H1 (cell line): ENCODE results near the gene PAXX.

Experiments
- ATF2 ChIP-seq: IDR thresholded peaks from 2 replicates; pipeline ENCODE4 v1.6.1; 2012; ENCODE audit warnings: low read length, inconsistent platforms
- EP300 ChIP-seq, 2 experiments: IDR thresholded peaks; 1 replicate in 1 of 2; 2 replicates in 1 of 2; pipeline ENCODE4 v1.6.1; 2011 to 2012; ENCODE audit warnings: low read depth in 2 of 2, low read length in 2 of 2, mild to moderate bottlenecking in 2 of 2, borderline replicate concordance in 1 of 2, inconsistent platforms in 1 of 2, moderate library complexity in 1 of 2
- EZH2 ChIP-seq: fragments of 200-600 bp; sonication (generic); IDR thresholded peaks from 2 replicates; pipeline ENCODE4 v1.7.1; 2012; ENCODE audit warnings: low read depth, mild to moderate bottlenecking, moderate library complexity, low read length, inconsistent platforms; ENCODE audit not compliant: severe bottlenecking
- JUN ChIP-seq: IDR thresholded peaks from 2 replicates; pipeline ENCODE4 v1.6.1; 2011; ENCODE audit warnings: low read depth, mild to moderate bottlenecking, improper control_type of control experiment, low read length
- JUND ChIP-seq: IDR thresholded peaks from 2 replicates; pipeline ENCODE4 v1.6.1; 2011; ENCODE audit warnings: mild to moderate bottlenecking, improper control_type of control experiment, low read length
- KDM5A ChIP-seq: fragments of 200-600 bp; IDR thresholded peaks from 2 replicates; pipeline ENCODE4 v1.7.1; 2012; ENCODE audit warnings: mild to moderate bottlenecking, low read length, inconsistent platforms, mixed read lengths
- POLR2A ChIP-seq, 2 experiments: IDR thresholded peaks; 1 replicate in 1 of 2; 2 replicates in 1 of 2; pipeline ENCODE4 v1.6.1; 2011; ENCODE audit warnings: low read depth in 2 of 2, low read length in 2 of 2, mild to moderate bottlenecking in 2 of 2; ENCODE audit errors: control extremely low read depth in 1 of 2
- POU5F1 ChIP-seq: IDR thresholded peaks from 2 replicates; pipeline ENCODE4 v1.6.1; 2011; ENCODE audit warnings: low read depth, mild to moderate bottlenecking, low read length, moderate library complexity
- SIN3A ChIP-seq, 2 experiments: IDR thresholded peaks in 1 of 2; conservative IDR thresholded peaks in 1 of 2; 2 replicates each; pipeline ENCODE4 v1.6.1; 2011 to 2012; ENCODE audit warnings: low read length in 2 of 2, improper control_type of control experiment in 1 of 2, low read depth in 1 of 2, mild to moderate bottlenecking in 1 of 2
- ZNF274 ChIP-seq: IDR thresholded peaks from 2 replicates; pipeline ENCODE4 v1.7.0; 2012; ENCODE audit warnings: low read length, borderline replicate concordance; ENCODE audit errors: extremely low read depth
- TF ChIP-seq, protein P1 (sequence below): IDR thresholded peaks from 2 replicates; pipeline ENCODE4 v1.6.1; 2012; ENCODE audit warnings: inconsistent platforms
- TF ChIP-seq, protein P2 (sequence below), 3 experiments: IDR thresholded peaks; 1 replicate in 2 of 3; 2 replicates in 1 of 3; pipeline versions ENCODE4 v1.5.1 to v1.6.1; 2011; ENCODE audit warnings: low read length in 3 of 3, mild to moderate bottlenecking in 3 of 3, inconsistent platforms in 2 of 3, low read depth in 1 of 3, moderate library complexity in 1 of 3; ENCODE audit not compliant: insufficient read depth in 1 of 3; ENCODE audit errors: control extremely low read depth in 1 of 3

- TF ChIP-seq JUND (no peak), KDM5A (no peak), POU5F1 (no peak), EP300 (IDR thresholded peaks at IDR 0.05; ENCODE audit: borderline replicate concordance in 1 of 2, low read depth in 2 of 2, low read length in 2 of 2) (no peak), POLR2A (IDR thresholded peaks at IDR 0.05; ENCODE audit: control extremely low read depth in 1 of 2, low read depth in 2 of 2, low read length in 2 of 2) (no peak), ATF2 (no peak), SIN3A (conservative IDR thresholded peaks at IDR 0.05 in 1 of 2, IDR thresholded peaks at IDR 0.05 in 1 of 2; ENCODE audit: low read depth in 1 of 2, low read length in 2 of 2) (no peak), JUN (no peak), ZNF274 (no peak), EZH2 (no peak)
- TF ChIP-seq, protein P1, sequence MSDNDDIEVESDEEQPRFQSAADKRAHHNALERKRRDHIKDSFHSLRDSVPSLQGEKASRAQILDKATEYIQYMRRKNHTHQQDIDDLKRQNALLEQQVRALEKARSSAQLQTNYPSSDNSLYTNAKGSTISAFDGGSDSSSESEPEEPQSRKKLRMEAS, result no peak
- TF ChIP-seq, protein P2, sequence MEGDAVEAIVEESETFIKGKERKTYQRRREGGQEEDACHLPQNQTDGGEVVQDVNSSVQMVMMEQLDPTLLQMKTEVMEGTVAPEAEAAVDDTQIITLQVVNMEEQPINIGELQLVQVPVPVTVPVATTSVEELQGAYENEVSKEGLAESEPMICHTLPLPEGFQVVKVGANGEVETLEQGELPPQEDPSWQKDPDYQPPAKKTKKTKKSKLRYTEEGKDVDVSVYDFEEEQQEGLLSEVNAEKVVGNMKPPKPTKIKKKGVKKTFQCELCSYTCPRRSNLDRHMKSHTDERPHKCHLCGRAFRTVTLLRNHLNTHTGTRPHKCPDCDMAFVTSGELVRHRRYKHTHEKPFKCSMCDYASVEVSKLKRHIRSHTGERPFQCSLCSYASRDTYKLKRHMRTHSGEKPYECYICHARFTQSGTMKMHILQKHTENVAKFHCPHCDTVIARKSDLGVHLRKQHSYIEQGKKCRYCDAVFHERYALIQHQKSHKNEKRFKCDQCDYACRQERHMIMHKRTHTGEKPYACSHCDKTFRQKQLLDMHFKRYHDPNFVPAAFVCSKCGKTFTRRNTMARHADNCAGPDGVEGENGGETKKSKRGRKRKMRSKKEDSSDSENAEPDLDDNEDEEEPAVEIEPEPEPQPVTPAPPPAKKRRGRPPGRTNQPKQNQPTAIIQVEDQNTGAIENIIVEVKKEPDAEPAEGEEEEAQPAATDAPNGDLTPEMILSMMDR (IDR thresholded peaks at IDR 0.05; ENCODE audit: control extremely low read depth in 1 of 3, insufficient read depth in 1 of 3, low read depth in 1 of 3, low read length in 3 of 3), result no peak
These were observed 30.4 kb downstream of the PAXX start for GRCh38 chr9:137022662-137023008.
